Stimulated activated CD4-positive, alpha-beta T cell treated with anti-CD3 and anti-CD28 coated beads, Interleukin-4, amount 100 ng/mL, for 48 hours (primary cell): Measurements from ENCODE around the gene CAPZA2.
"Not testable (repeated sequence)": the region's sequence is repeated elsewhere in the genome, so short reads cannot be mapped to it uniquely, and the experiment has no call there.

ENCODE experiments used
- DNase-seq, 2 donors: peaks; one replicate each; pipeline ENCODE4 v3.0.0-alpha.2; 2020; ENCODE audit warnings: low read depth in 2 of 2

CAPZA2 gene

GRCh38 chr7:116953906-116954838 lies 91.8 kb downstream of the CAPZA2 start:
- no peak for DNase-seq

GRCh38 chr7:116955340-116955739 lies 93.0 kb downstream of the CAPZA2 start:
- DNase-seq = no peak

- DNase-seq = peak in 1 of 2 donors; percentile 4
Measured at GRCh38 chr7:116955801-116956476, 93.6 kb downstream of the CAPZA2 start.

- no peak for DNase-seq
Measured at GRCh38 chr7:116956477-116956804, 94.1 kb downstream of the CAPZA2 start.

GRCh38 chr7:116957874-116958273 lies 95.5 kb downstream of the CAPZA2 start:
- DNase-seq = no peak

GRCh38 chr7:116961966-116962673 lies 99.7 kb downstream of the CAPZA2 start:
- DNase-seq = not testable (repeated sequence)

GRCh38 chr7:116963234-116963633 lies 100.8 kb downstream of the CAPZA2 start:
- no peak for DNase-seq

- no peak for DNase-seq
Measured at GRCh38 chr7:116966601-116967000, 104.2 kb downstream of the CAPZA2 start.

- no peak for DNase-seq
Measured at GRCh38 chr7:116967254-116967922, 105.0 kb downstream of the CAPZA2 start.

GRCh38 chr7:116967983-116968382 lies 105.6 kb downstream of the CAPZA2 start:
- DNase-seq = no peak

GRCh38 chr7:116968631-116969030 lies 106.2 kb downstream of the CAPZA2 start:
- DNase-seq = no peak

- no peak for DNase-seq
Measured at GRCh38 chr7:116969371-116969902, 107.0 kb downstream of the CAPZA2 start.

- DNase-seq = no peak
Measured at GRCh38 chr7:116970238-116970910, 108.0 kb downstream of the CAPZA2 start.

GRCh38 chr7:116971153-116971552 lies 108.8 kb downstream of the CAPZA2 start:
- DNase-seq = not testable (repeated sequence)
